K562 (cell line): ENCODE measurements around the gene PAFAH1B2. TPM values are rescaled to one million over a fixed set of nuclear protein-coding genes. Genes with fewer than 3 reads are reported as not detected.

ENCODE experiments used
- ATF1 ChIP-seq, 2 experiments: fragments of 450-650 bp in 1 of 2; IDR thresholded peaks; 2 replicates each; pipeline ENCODE4 v1.6.1; 2016; ENCODE audit warnings: missing compliant biosample characterization in 1 of 2, missing genetic modification characterization in 1 of 2
- BCOR ChIP-seq: fragments of 450-650 bp; IDR thresholded peaks from 2 replicates; pipeline ENCODE4 v1.6.1; 2016
- CEBPB ChIP-seq: fragments of 450-650 bp; IDR thresholded peaks from 2 replicates; pipeline ENCODE4 v1.6.1; 2016; ENCODE audit warnings: missing genetic modification characterization, missing compliant biosample characterization
- E2F8 ChIP-seq: fragments of 450-650 bp; IDR thresholded peaks from 2 replicates; pipeline ENCODE4 v1.7.1; 2018; ENCODE audit warnings: mild to moderate bottlenecking, low read depth; ENCODE audit not compliant: partially characterized antibody
- HDGF ChIP-seq: fragments of 450-650 bp; IDR thresholded peaks from 2 replicates; pipeline ENCODE4 v1.6.1; 2016
- HIVEP1 ChIP-seq: fragments of 250-450 bp; sonication (Bioruptor Pico); IDR thresholded peaks from 2 replicates; pipeline ENCODE4 v1.4.0; 2020; ENCODE audit warnings: mild to moderate bottlenecking
- ID3 ChIP-seq, 2 experiments: fragments of 250-450 bp in 1 of 2; fragments of 450-650 bp in 1 of 2; sonication (Bioruptor Pico) in 1 of 2; IDR thresholded peaks; 2 replicates each; pipeline versions ENCODE4 v1.6.1 to v1.8.0; 2016 to 2021; ENCODE audit warnings: mild to moderate bottlenecking in 2 of 2, moderate library complexity in 2 of 2, missing compliant biosample characterization in 1 of 2, missing genetic modification characterization in 1 of 2
- L3MBTL2 ChIP-seq: fragments of 450-650 bp; IDR thresholded peaks from 2 replicates; pipeline ENCODE4 v1.6.1; 2016; ENCODE audit warnings: mild to moderate bottlenecking, moderate library complexity
- NELFE ChIP-seq: IDR thresholded peaks from 2 replicates; pipeline ENCODE4 v1.6.1; 2011; ENCODE audit warnings: mild to moderate bottlenecking; ENCODE audit not compliant: insufficient read depth, insufficient read length
- PBX2 ChIP-seq, 2 experiments: IDR thresholded peaks in 1 of 2; conservative IDR thresholded peaks in 1 of 2; 2 replicates each; pipeline ENCODE4 v1.6.1; 2016; ENCODE audit warnings: low read depth in 2 of 2, mild to moderate bottlenecking in 1 of 2, missing compliant biosample characterization in 1 of 2, missing genetic modification characterization in 1 of 2, moderate library complexity in 1 of 2
- POLR2A ChIP-seq: fragments of 450-650 bp; conservative IDR thresholded peaks from 2 replicates; pipeline ENCODE4 v1.6.1; 2016
- RAD21 ChIP-seq, 2 experiments: fragments of 250-450 bp in 1 of 2; fragments of 450-650 bp in 1 of 2; sonication (Bioruptor Pico) in 1 of 2; formaldehyde crosslinking in 1 of 2; IDR thresholded peaks in 1 of 2; conservative IDR thresholded peaks in 1 of 2; 2 replicates each; pipeline versions ENCODE4 v1.4.0 to v1.8.0; 2020 to 2022; ENCODE audit warnings: mild to moderate bottlenecking in 2 of 2, moderate library complexity in 1 of 2
- RCOR1 ChIP-seq, 2 experiments: IDR thresholded peaks; 2 replicates each; pipeline ENCODE4 v1.6.1; 2012; ENCODE audit warnings: low read depth in 2 of 2, low read length in 2 of 2, borderline replicate concordance in 1 of 2, improper control_type of control experiment in 1 of 2
- RNF2 ChIP-seq: sonication (generic); IDR thresholded peaks from 2 replicates; pipeline ENCODE4 v1.6.1; 2016
- SUPT5H ChIP-seq: fragments of 450-650 bp; IDR thresholded peaks from 2 replicates; pipeline ENCODE4 v1.6.1; 2016
- TAL1 ChIP-seq: fragments of 450-650 bp; IDR thresholded peaks from 2 replicates; pipeline ENCODE4 v1.6.1; 2016; ENCODE audit warnings: mild to moderate bottlenecking
- ZKSCAN1 ChIP-seq: fragments of 150-350 bp; IDR thresholded peaks from 2 replicates; pipeline ENCODE4 v1.6.1; 2016; ENCODE audit warnings: low read depth, low read length
- polyA plus RNA-seq, 8 experiments: library from polyadenylated mRNA; depleted of rRNA in 4 of 8; stranded (reverse) in 5 of 8; unstranded in 3 of 8; fragments of >200 nt; fragmentation: Nextera tagmentation in 2 of 8; fragmentation: Illumina TruSeq in 1 of 8; extraction: Ambion mirVana in 2 of 8; extraction: Trizol in 1 of 8; gene quantifications; 2 replicates each; pipeline versions ENCODE4 v1.2.1 to v1.2.3, GENCODE V29; 2011 to 2014; ENCODE audit warnings: inconsistent platforms in 1 of 8, missing spikeins in 1 of 8
- total RNA-seq, 7 experiments: library from RNA; depleted of rRNA in 6 of 7; stranded (reverse); fragments of >200 nt in 6 of 7; fragmentation: Illumina TruSeq in 2 of 7; extraction: Trizol in 2 of 7; gene quantifications; 2 replicates each; pipeline versions ENCODE4 v1.2.1 to v1.2.3, GENCODE V29; 2011 to 2021; ENCODE audit warnings: low replicate concordance in 1 of 7
- TF ChIP-seq, protein P1 (sequence below): fragments of 450-650 bp; IDR thresholded peaks from 2 replicates; pipeline ENCODE4 v1.6.1; 2016; ENCODE audit warnings: antibody characterized with exemption

PAFAH1B2 gene
- total and polyA plus RNA-seq, 9 of the 15 experiments (the other 6 are each of a cell fraction or from before 2014, with no cell fraction given), result 27.8 to 94.7 (median 64.9) TPM

DNA sequence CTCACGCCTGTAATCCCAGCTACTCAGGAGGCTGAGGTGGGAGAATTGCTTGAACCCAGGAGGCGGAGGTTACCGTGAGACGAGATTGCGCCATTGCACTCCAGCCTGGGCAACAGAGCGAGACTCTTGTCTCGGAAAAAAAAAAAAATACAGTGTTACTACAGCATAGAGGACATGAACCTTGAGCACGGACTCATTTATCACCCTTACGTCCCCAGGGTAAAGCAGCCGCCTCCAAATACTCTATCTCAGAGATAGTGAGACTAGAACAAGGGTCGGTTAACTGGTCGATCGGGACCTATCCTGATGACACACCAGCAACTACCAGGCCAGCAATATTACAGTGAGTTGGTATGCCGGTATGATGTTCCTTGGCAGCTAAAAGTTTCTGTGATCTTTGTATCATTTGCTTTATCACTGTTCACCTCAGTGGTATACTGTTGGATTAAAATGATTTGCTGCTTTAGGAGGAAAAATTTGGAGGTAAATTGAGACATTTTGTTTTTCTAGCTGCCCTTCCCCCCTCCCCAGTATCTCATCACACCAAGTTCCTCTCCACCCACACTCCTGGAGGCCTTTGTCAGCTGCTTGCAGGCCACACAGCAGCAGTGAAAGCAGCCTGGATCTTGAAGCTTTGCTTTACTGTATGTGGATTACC lies 27.4 kb downstream of the PAFAH1B2 start (continued):
- peak in 1 of 2 experiments; percentile 75; a peak in 1 of 4 replicates for TF ChIP-seq RCOR1 (IDR thresholded peaks at IDR 0.05; ENCODE audit: borderline replicate concordance in 1 of 2, low read depth in 2 of 2, low read length in 2 of 2)
- TF ChIP-seq ID3 (CRISPR knock-in tag; IDR thresholded peaks at IDR 0.05), result no peak
- 0 out of 2 replicates have a peak, but pooled peaks have one; percentile 32 for TF ChIP-seq ID3 (tag; IDR thresholded peaks at IDR 0.05)
- no peak for TF ChIP-seq ZKSCAN1
- no peak for TF ChIP-seq ATF1 (CRISPR knock-in tag; IDR thresholded peaks at IDR 0.05)
- TF ChIP-seq ATF1 (tag; IDR thresholded peaks at IDR 0.05), result 0 out of 2 replicates have a peak, but pooled peaks have one; percentile 13
- no peak for TF ChIP-seq NELFE
- peak; percentile 52 for TF ChIP-seq E2F8
- TF ChIP-seq BCOR, result 0 out of 2 replicates have a peak, but pooled peaks have one; percentile 20
- no peak for TF ChIP-seq HIVEP1
- TF ChIP-seq PBX2 (CRISPR knock-in tag; IDR thresholded peaks at IDR 0.05; ENCODE audit: low read depth), result no peak
- peak; percentile 43 for TF ChIP-seq PBX2 (tag; conservative IDR thresholded peaks at IDR 0.05; ENCODE audit: low read depth)
- 0 out of 2 replicates have a peak, but pooled peaks have one; percentile 13 for TF ChIP-seq HDGF
- peak; percentile 64 for TF ChIP-seq SUPT5H
- peak; percentile 86 for TF ChIP-seq CEBPB
- TF ChIP-seq, protein P1, sequence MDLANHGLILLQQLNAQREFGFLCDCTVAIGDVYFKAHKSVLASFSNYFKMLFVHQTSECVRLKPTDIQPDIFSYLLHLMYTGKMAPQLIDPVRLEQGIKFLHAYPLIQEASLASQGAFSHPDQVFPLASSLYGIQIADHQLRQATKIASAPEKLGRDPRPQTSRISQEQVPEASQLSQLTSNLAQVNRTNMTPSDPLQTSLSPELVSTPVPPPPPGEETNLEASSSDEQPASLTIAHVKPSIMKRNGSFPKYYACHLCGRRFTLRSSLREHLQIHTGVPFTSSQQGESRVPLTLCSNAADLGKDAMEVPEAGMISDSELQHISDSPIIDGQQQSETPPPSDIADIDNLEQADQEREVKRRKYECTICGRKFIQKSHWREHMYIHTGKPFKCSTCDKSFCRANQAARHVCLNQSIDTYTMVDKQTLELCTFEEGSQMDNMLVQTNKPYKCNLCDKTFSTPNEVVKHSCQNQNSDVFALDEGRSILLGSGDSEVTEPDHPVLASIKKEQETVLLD, result 0 out of 2 replicates have a peak, but pooled peaks have one; percentile 25
- peak; percentile 40; the same call in 1 of the 2 replicates for TF ChIP-seq RNF2
- peak; percentile 48; the same call in 1 of the 2 replicates for TF ChIP-seq TAL1
- peak; percentile 65; the same call in 1 of the 2 replicates for TF ChIP-seq POLR2A
- peak; percentile 14; the same call in 1 of the 2 replicates for TF ChIP-seq L3MBTL2
- no peak for TF ChIP-seq RAD21 (CRISPR knock-in tag; conservative IDR thresholded peaks at IDR 0.05 in 1 of 2, IDR thresholded peaks at IDR 0.05 in 1 of 2)
